Upper lobe of left lung (tissue), 6 donors: ENCODE measurements around the gene CHCHD6. TPM values are rescaled to one million over a fixed set of nuclear protein-coding genes. Genes with fewer than 3 reads are reported as not detected.

Experiments used
- ATAC-seq, 2 donors: fragments of 200-7000 bp; cut with Tn5 transposase; one replicate each; pipeline ENCODE4 v1.9.1; 2022; ENCODE audit warnings: mild to moderate bottlenecking in 2 of 2, moderate library complexity in 2 of 2; ENCODE audit not compliant: low FRiP score in 2 of 2
- DNase-seq, 2 donors: peaks; one replicate each; pipeline ENCODE4 v3.0.0-alpha.2; 2019 to 2020
- H3K27ac ChIP-seq, 4 donors: fragments of 200-600 bp; sonication (generic); one replicate each; pipeline ENCODE4 v1.5.1; 2016 to 2019
- H3K27me3 ChIP-seq, 4 donors: fragments of 200-600 bp; sonication (generic); one replicate each; pipeline ENCODE4 v1.5.1; 2017 to 2019
- H3K36me3 ChIP-seq, 4 donors: fragments of 200-600 bp; sonication (generic); one replicate each; pipeline ENCODE4 v1.5.1; 2016 to 2019
- H3K4me1 ChIP-seq, 4 donors: fragments of 200-600 bp; sonication (generic); one replicate each; pipeline ENCODE4 v1.5.1; 2018 to 2019
- H3K4me3 ChIP-seq, 4 donors: fragments of 200-600 bp; sonication (generic); one replicate each; pipeline ENCODE4 v1.5.1; 2017 to 2019; ENCODE audit warnings: mild to moderate bottlenecking in 2 of 4, moderate library complexity in 1 of 4
- H3K9me3 ChIP-seq, 4 donors: fragments of 200-600 bp; sonication (generic); one replicate each; pipeline ENCODE4 v1.5.1; 2018 to 2019
- EP300 ChIP-seq, 4 donors: sonication (generic); formaldehyde crosslinking; IDR thresholded peaks; one replicate each; pipeline ENCODE4 v1.5.1; 2017; ENCODE audit warnings: antibody characterized with exemption in 4 of 4, control low read depth in 2 of 4
- POLR2A ChIP-seq, 4 donors: fragments of 450-650 bp; IDR thresholded peaks; one replicate each; pipeline ENCODE4 v1.5.1; 2016 to 2017; ENCODE audit warnings: antibody characterized with exemption in 4 of 4, mild to moderate bottlenecking in 2 of 4
- POLR2AphosphoS5 ChIP-seq, 2 donors: sonication (generic); formaldehyde crosslinking; IDR thresholded peaks; one replicate each; pipeline ENCODE4 v1.5.1; 2017; ENCODE audit warnings: antibody characterized with exemption in 2 of 2
- WGBS, 2 donors: methylation state at CpG; one replicate each; pipeline ENCODE4 v1.1.5; 2017 to 2018; 5-methylcytosine and 5-hydroxymethylcytosine counted together
- total RNA-seq, 6 donors: library from RNA; depleted of rRNA in 4 of 6; stranded (reverse); fragments of >200 nt in 4 of 6; gene quantifications; one replicate each; pipeline versions ENCODE4 v1.1.0 to v1.2.1, GENCODE V29; 2016 to 2021
- TF ChIP-seq, protein P1 (sequence below), 6 experiments: fragments of 450-650 bp in 4 of 6; fragments of 200-600 bp in 2 of 6; sonication (generic) in 2 of 6; IDR thresholded peaks; one replicate each; pipeline ENCODE4 v1.5.1; 2016 to 2019; ENCODE audit warnings: antibody characterized with exemption in 6 of 6
- donor health status: DM: no; HTN: no; CAD: no; lungs with moderate emphysema.
- donor health status: DM: no; HTN: yes; CAD: no; lungs with severe emphysema.

The CHCHD6 gene
- total RNA-seq, 6 donors from 2014 or later: 16.6 to 35.6 (median 21.8) TPM

DNA sequence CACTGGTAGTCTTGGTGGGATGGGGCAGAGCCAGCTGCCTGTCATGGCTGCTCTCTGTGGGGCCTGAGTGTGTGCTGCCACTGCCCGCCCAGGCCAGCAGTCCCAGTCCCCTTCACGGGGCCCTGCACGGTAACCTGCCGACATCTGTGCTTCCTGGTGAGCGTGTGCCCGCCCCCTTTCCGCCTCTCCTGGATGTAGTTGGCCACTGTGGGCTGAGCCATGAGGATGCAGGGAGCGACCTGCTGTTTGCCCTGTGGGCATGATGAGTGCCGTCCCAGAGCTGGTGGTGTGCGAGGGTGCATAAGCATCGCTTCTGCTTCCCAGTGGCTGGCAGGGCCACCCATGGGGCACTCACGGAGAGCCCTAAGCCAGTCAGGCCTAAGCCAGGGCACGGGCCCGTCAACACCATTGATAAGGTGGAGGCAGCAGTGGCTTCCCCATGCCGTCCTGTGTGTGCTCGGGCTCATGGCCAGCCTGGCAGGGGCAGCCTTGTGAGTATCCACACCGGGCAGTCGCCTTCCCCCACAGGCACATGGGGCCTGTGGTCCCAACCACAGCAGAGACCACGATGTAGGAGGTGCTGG is 293.5 kb downstream of the CHCHD6 start:
- no peak for TF ChIP-seq POLR2AphosphoS5 (IDR thresholded peaks at IDR 0.05)
- TF ChIP-seq POLR2A (IDR thresholded peaks at IDR 0.05): no peak
- TF ChIP-seq EP300 (IDR thresholded peaks at IDR 0.05): no peak
- TF ChIP-seq, protein P1, sequence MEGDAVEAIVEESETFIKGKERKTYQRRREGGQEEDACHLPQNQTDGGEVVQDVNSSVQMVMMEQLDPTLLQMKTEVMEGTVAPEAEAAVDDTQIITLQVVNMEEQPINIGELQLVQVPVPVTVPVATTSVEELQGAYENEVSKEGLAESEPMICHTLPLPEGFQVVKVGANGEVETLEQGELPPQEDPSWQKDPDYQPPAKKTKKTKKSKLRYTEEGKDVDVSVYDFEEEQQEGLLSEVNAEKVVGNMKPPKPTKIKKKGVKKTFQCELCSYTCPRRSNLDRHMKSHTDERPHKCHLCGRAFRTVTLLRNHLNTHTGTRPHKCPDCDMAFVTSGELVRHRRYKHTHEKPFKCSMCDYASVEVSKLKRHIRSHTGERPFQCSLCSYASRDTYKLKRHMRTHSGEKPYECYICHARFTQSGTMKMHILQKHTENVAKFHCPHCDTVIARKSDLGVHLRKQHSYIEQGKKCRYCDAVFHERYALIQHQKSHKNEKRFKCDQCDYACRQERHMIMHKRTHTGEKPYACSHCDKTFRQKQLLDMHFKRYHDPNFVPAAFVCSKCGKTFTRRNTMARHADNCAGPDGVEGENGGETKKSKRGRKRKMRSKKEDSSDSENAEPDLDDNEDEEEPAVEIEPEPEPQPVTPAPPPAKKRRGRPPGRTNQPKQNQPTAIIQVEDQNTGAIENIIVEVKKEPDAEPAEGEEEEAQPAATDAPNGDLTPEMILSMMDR (IDR thresholded peaks at IDR 0.05): no peak
- ATAC-seq (no peak), DNase-seq (peak in 1 of 2 donors; percentile 68)
- 86% methylated on average over 15 of the region's 19 CpGs; no CpG with 5 or more reads in 1 of the 2 donors for WGBS, 2 donors
- Histone ChIP-seq H3K36me3 (peaks cover 0 to 3% (median 0%) of the 10 kb centered on the region in 4 donors), H3K27me3 (no peaks in the 10 kb centered on the region), H3K4me1 (peaks cover 37 to 60% (median 56%) of the 10 kb centered on the region in 4 donors), H3K9me3 (no peaks in the 10 kb centered on the region), H3K4me3 (no peak overlapping the region), H3K27ac (peak overlapping the region in 1 of 4 donors; percentile 60)

DNA sequence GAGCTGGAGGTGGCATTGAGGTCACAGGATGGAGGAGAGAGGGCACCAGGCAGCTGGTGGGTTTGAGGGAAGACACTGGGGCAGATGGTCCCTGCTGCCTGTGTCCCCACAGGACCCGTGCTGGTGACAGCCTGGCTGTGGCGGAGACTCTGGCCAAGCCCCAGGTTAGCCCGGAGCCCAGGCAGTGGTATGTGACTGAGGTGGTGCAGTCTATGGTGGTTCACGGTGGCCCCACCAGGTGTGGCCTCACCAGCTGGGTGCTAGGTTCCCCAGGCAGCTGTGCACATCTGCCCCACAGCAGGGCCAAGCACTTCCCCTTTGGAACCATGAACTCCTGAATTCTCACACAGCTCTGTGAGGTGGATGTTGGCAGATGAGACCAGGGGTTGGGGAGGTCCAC is 294.3 kb downstream of the CHCHD6 start:
- peaks cover 0 to 3% (median 0%) of the 10 kb centered on the region in 4 donors for H3K36me3 ChIP-seq
- peak in 1 of 2 donors; percentile 51 for DNase-seq
- WGBS, 2 donors: 84% methylated on average over 4 of the region's 4 CpGs; no CpG with 5 or more reads in 1 of the 2 donors
- ATAC-seq: no peak
- H3K4me3 ChIP-seq: no peak overlapping the region
- H3K4me1 ChIP-seq: peaks cover 44 to 61% (median 60%) of the 10 kb centered on the region in 4 donors
- peak overlapping the region in 3 of 4 donors; percentile 51 to 63 (median 60) for H3K27ac ChIP-seq
- no peaks in the 10 kb centered on the region for H3K27me3 ChIP-seq
- TF ChIP-seq EP300 (IDR thresholded peaks at IDR 0.05) (no peak), POLR2AphosphoS5 (IDR thresholded peaks at IDR 0.05) (no peak), POLR2A (IDR thresholded peaks at IDR 0.05) (no peak)
- TF ChIP-seq, protein P1 (IDR thresholded peaks at IDR 0.05): no peak
- no peaks in the 10 kb centered on the region for H3K9me3 ChIP-seq

DNA sequence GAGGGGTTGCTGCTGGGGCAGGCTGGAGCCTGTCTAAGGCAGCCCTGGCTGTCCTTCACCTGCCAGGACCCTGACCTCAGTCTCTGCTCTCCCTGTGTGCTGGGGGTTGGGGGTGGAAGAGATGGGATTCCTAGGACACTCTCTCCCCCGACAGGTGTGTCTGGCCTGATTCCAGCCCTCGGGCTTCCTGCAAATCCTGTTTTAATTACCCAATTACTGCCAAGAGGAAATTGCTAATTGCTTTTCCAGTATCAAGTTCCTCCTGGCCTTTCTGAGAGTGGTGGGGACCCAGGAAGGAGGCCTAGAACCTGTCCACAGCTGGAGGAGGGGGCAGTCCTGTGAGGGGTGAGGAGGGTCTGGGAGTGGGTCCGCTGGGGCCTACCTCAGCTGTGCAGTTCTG is 294.7 kb downstream of the CHCHD6 start:
- DNase-seq (no peak), ATAC-seq (no peak)
- WGBS, 2 donors: 0 to 42% methylated on average over 2 to 3 of the region's 3 CpGs
- TF ChIP-seq POLR2A (IDR thresholded peaks at IDR 0.05): no peak
- TF ChIP-seq, protein P1 (IDR thresholded peaks at IDR 0.05): no peak
- TF ChIP-seq POLR2AphosphoS5 (IDR thresholded peaks at IDR 0.05): no peak
- TF ChIP-seq EP300 (IDR thresholded peaks at IDR 0.05): no peak
- Histone ChIP-seq H3K4me3 (no peak overlapping the region), H3K27me3 (no peaks in the 10 kb centered on the region), H3K27ac (peak overlapping the region in 3 of 4 donors; percentile 51 to 63 (median 60)), H3K4me1 (peaks cover 45 to 61% (median 59%) of the 10 kb centered on the region in 4 donors), H3K9me3 (no peaks in the 10 kb centered on the region), H3K36me3 (peaks cover 0 to 3% (median 0%) of the 10 kb centered on the region in 4 donors)

GRCh38 chr3:126999383-126999782 is 295.3 kb downstream of the CHCHD6 start:
- H3K4me1 ChIP-seq: peaks cover 39 to 57% (median 53%) of the 10 kb centered on the region in 4 donors
- H3K4me3 ChIP-seq: no peak overlapping the region
- H3K27me3 ChIP-seq: no peaks in the 10 kb centered on the region
- TF ChIP-seq EP300 (IDR thresholded peaks at IDR 0.05): no peak
- TF ChIP-seq, protein P1 (IDR thresholded peaks at IDR 0.05): no peak
- no peak for TF ChIP-seq POLR2A (IDR thresholded peaks at IDR 0.05)
- TF ChIP-seq POLR2AphosphoS5 (IDR thresholded peaks at IDR 0.05): no peak
- peak in 1 of 2 donors; percentile 82 for DNase-seq
- peak overlapping the region in 3 of 4 donors; percentile 51 to 63 (median 60) for H3K27ac ChIP-seq
- H3K36me3 ChIP-seq: peaks cover 0 to 3% (median 0%) of the 10 kb centered on the region in 4 donors
- 100% methylated on average over 3 of the region's 15 CpGs; no CpG with 5 or more reads in 1 of the 2 donors for WGBS, 2 donors
- no peaks in the 10 kb centered on the region for H3K9me3 ChIP-seq
- ATAC-seq: no peak
